Thyroid gland (tissue), 4 donors: ENCODE results near the gene UBL7. TPM values are rescaled to one million over a fixed set of nuclear protein-coding genes. Genes with fewer than 3 reads are reported as not detected.
"Not testable (repeated sequence)": the region's sequence is repeated elsewhere in the genome, so short reads cannot be mapped to it uniquely, and the experiment has no call there.

ENCODE experiments used
- DNase-seq, 2 donors: peaks; one replicate each; pipeline ENCODE4 v3.0.0-alpha.2; 2019
- H3K27ac ChIP-seq, 3 donors: fragments of 200-600 bp; sonication (generic); 1 replicate in 2 of 3; 2 replicates in 1 of 3; pipeline ENCODE4 v1.5.1; 2016 to 2019; ENCODE audit warnings: mild to moderate bottlenecking in 1 of 3, moderate library complexity in 1 of 3
- H3K27me3 ChIP-seq: fragments of 200-600 bp; sonication (generic); one replicate; pipeline ENCODE4 v1.5.1; 2019
- H3K36me3 ChIP-seq, 2 donors: fragments of 200-600 bp; sonication (generic); one replicate each; pipeline ENCODE4 v1.5.1; 2016 to 2019
- H3K4me1 ChIP-seq, 2 donors: fragments of 200-600 bp; sonication (generic); one replicate each; pipeline ENCODE4 v1.5.1; 2017 to 2019
- H3K4me3 ChIP-seq, 3 donors: fragments of 200-600 bp; sonication (generic); replicated peaks in 1 of 3; 1 replicate in 2 of 3; 2 replicates in 1 of 3; pipeline ENCODE4 v1.5.1; 2016; ENCODE audit warnings: mild to moderate bottlenecking in 1 of 3
- H3K9me3 ChIP-seq: fragments of 200-600 bp; sonication (generic); one replicate; pipeline ENCODE4 v1.5.1; 2017
- CTCF ChIP-seq, 6 experiments: fragments of 200-600 bp in 3 of 6; fragments of 450-650 bp in 3 of 6; sonication (generic) in 3 of 6; IDR thresholded peaks; one replicate each; pipeline ENCODE4 v1.5.1; 2016 to 2019; ENCODE audit warnings: antibody characterized with exemption in 6 of 6, mild to moderate bottlenecking in 2 of 6, inconsistent platforms in 1 of 6, moderate library complexity in 1 of 6
- POLR2A ChIP-seq, 2 donors: fragments of 450-650 bp; IDR thresholded peaks; one replicate each; pipeline ENCODE4 v1.6.1; 2017; ENCODE audit warnings: antibody characterized with exemption in 2 of 2, mild to moderate bottlenecking in 2 of 2, moderate library complexity in 1 of 2
- WGBS, 2 donors: methylation state at CpG; one replicate each; pipeline ENCODE4 v1.1.5; 2017; 5-methylcytosine and 5-hydroxymethylcytosine counted together
- intact Hi-C: fragments of 100-400 bp; cut with DNase I; formaldehyde crosslinking; loops from one replicate; pipeline ENCODE4 v1.15.1; 2023
- total RNA-seq, 4 donors: library from RNA; depleted of rRNA; stranded (reverse); fragments of >200 nt; gene quantifications; one replicate each; pipeline ENCODE4 v1.2.3, GENCODE V29; 2016

UBL7 gene
- total RNA-seq, 4 donors from 2014 or later, result 60.3 to 103 (median 69.6) TPM

DNA sequence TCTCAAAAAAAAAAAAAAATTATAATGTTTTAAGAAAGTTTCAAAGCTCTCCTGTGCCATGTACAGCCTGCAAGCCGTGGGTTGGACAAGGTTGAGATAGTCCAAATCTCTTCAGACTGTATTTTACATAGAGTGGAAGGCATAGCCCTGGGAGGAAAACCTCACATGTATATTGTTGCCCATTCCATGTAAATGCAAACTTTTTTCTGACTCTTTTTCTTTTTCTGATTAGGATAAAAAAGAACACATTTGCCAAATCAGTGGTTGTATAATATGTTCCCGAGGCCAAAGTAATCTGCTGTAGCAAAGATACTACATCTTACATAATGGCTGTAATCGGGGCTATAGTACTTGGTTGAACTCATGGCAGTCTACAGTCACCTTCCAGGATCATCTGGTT, 35.7 kb upstream of the UBL7 start:
- H3K4me3 ChIP-seq, result no peak overlapping the region

GRCh38 chr15:74490339-74490689, 29.4 kb upstream of the UBL7 start:
- no peaks in the 10 kb centered on the region for H3K9me3 ChIP-seq
- intact Hi-C loops, result no loop called here
- DNase-seq, result no peak
- H3K36me3 ChIP-seq, result no peaks in the 10 kb centered on the region
- no peak for TF ChIP-seq POLR2A (IDR thresholded peaks at IDR 0.05)
- no peak for TF ChIP-seq CTCF (IDR thresholded peaks at IDR 0.05)
- no peak overlapping the region for H3K27ac ChIP-seq
- WGBS, 2 donors, result 97 to 98% methylated on average over 1 of the region's 1 CpG
- no peak overlapping the region for H3K4me3 ChIP-seq
- no peaks in the 10 kb centered on the region for H3K4me1 ChIP-seq
- no peaks in the 10 kb centered on the region for H3K27me3 ChIP-seq

More for the DNA sequence above, 35.7 kb upstream of the UBL7 start:
- Histone ChIP-seq H3K27ac (no peak overlapping the region), H3K27me3 (no peaks in the 10 kb centered on the region), H3K36me3 (no peaks in the 10 kb centered on the region), H3K4me1 (no peaks in the 10 kb centered on the region), H3K9me3 (no peaks in the 10 kb centered on the region)
- DNase-seq, result no peak
- TF ChIP-seq CTCF (IDR thresholded peaks at IDR 0.05) (no peak), POLR2A (IDR thresholded peaks at IDR 0.05) (no peak)
- intact Hi-C loops, result no loop called here
- 90 to 91% methylated on average over 3 of the region's 3 CpGs for WGBS, 2 donors

DNA sequence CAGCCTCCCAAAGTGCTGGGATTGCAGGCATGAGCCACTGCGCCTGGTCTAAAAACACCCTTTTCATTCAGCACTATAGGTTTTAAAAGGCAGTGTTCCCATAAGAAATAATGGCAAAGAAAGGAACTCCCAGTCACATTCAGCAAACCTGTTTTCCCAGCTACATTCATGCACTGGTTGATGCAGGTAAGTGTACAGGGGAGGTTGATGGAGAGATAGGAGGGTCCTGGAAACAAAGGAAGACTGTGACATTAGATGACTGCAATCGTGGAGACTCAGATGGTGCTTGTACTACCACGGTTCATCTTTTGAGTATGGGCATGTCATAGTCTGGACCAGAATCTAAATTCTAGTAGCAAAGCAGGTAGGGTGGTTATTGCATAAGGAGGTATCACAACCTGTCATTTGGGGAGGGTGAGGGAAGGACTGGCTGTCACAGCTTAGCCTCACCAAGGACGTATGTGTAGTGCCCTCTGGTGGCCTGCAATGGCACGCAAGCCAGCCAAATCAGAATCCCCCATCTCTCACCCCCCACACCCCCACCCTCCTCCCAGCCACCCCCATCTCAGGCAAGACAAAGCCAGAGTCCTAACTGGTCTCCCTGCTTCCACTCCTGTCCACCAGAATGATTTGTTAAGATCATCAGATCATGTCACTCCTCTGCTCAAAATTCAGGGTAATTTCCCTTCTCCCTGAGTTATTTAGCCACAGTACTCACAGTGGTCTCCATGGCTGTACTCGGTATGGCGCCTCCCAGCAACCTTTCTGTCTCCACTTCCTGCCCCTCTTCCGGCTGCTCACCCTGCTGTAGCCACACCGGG, 28.8 kb upstream of the UBL7 start:
- Histone ChIP-seq H3K9me3 (no peaks in the 10 kb centered on the region), H3K4me3 (no peak overlapping the region), H3K27me3 (no peaks in the 10 kb centered on the region), H3K36me3 (no peaks in the 10 kb centered on the region), H3K27ac (no peak overlapping the region), H3K4me1 (no peaks in the 10 kb centered on the region)
- no peak for TF ChIP-seq POLR2A (IDR thresholded peaks at IDR 0.05)
- peak in 5 of 6 experiments; percentile 22 to 66 (median 35) for TF ChIP-seq CTCF (IDR thresholded peaks at IDR 0.05)
- WGBS, 2 donors, result 23 to 29% methylated on average over 8 to 9 of the region's 9 CpGs
- intact Hi-C loops, result no loop called here
- peak; percentile 52 to 59 for DNase-seq

DNA sequence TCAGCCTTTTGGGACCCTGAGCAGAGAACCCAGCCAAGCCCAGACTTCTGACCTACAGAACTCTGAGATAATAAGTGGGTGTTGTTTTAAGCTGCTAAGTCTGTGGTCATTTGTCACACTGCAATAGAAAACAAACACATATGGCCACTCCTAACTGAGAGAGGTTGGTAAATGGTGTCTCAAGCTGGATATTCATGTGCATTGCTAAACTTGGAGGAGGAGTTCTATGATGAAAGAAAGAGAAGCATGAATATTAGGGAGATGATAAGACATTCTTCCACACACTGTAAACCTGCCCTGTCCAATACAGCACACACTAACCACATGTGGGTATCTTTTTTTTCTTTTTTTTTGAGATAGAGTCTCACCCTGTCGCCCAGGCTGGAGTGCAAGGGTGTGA, 27.8 kb upstream of the UBL7 start:
- Histone ChIP-seq H3K27me3 (no peaks in the 10 kb centered on the region), H3K36me3 (no peaks in the 10 kb centered on the region), H3K4me1 (no peaks in the 10 kb centered on the region), H3K27ac (no peak overlapping the region), H3K9me3 (no peaks in the 10 kb centered on the region), H3K4me3 (no peak overlapping the region)
- 86 to 87% methylated on average over 1 of the region's 1 CpG for WGBS, 2 donors
- TF ChIP-seq CTCF (IDR thresholded peaks at IDR 0.05), result no peak
- no peak for TF ChIP-seq POLR2A (IDR thresholded peaks at IDR 0.05)
- intact Hi-C loops, result no loop called here
- no peak for DNase-seq

- no peak for DNase-seq
- no peak overlapping the region for H3K27ac ChIP-seq
- H3K36me3 ChIP-seq, result no peaks in the 10 kb centered on the region
- intact Hi-C loops, result no loop called here
- no peaks in the 10 kb centered on the region for H3K9me3 ChIP-seq
- no peaks in the 10 kb centered on the region for H3K4me1 ChIP-seq
- no peak overlapping the region for H3K4me3 ChIP-seq
- WGBS, 2 donors, result 62 to 67% methylated on average over 3 of the region's 3 CpGs
- TF ChIP-seq CTCF (IDR thresholded peaks at IDR 0.05) (no peak), POLR2A (IDR thresholded peaks at IDR 0.05) (no peak)
- H3K27me3 ChIP-seq, result no peaks in the 10 kb centered on the region
These were observed 21.7 kb upstream of the UBL7 start for GRCh38 chr15:74482661-74483060.

GRCh38 chr15:74480364-74480763, 19.4 kb upstream of the UBL7 start:
- H3K4me1 ChIP-seq, H3K36me3 ChIP-seq, H3K27me3 ChIP-seq, intact Hi-C loops, H3K4me3 ChIP-seq, DNase-seq, H3K9me3 ChIP-seq, H3K27ac ChIP-seq: not testable (repeated sequence)
- 97 to 100% methylated on average over 9 to 14 of the region's 27 CpGs for WGBS, 2 donors

GRCh38 chr15:74471621-74472020, 10.7 kb upstream of the UBL7 start:
- H3K27me3 ChIP-seq, DNase-seq, H3K4me1 ChIP-seq, intact Hi-C loops, H3K4me3 ChIP-seq, H3K36me3 ChIP-seq, H3K27ac ChIP-seq, H3K9me3 ChIP-seq: not testable (repeated sequence)
- WGBS, 2 donors, result 92 to 95% methylated on average over 7 of the region's 7 CpGs
